GM18517 (cell line): ENCODE results near the gene SND1.

Source experiments
- ATAC-seq: cut with Tn5 transposase; IDR thresholded peaks from one replicate; pipeline ENCODE4 v1.9.1; 2021; ENCODE audit warnings: mild to moderate bottlenecking, moderate library complexity; ENCODE audit not compliant: unreplicated experiment

Gene SND1

DNA sequence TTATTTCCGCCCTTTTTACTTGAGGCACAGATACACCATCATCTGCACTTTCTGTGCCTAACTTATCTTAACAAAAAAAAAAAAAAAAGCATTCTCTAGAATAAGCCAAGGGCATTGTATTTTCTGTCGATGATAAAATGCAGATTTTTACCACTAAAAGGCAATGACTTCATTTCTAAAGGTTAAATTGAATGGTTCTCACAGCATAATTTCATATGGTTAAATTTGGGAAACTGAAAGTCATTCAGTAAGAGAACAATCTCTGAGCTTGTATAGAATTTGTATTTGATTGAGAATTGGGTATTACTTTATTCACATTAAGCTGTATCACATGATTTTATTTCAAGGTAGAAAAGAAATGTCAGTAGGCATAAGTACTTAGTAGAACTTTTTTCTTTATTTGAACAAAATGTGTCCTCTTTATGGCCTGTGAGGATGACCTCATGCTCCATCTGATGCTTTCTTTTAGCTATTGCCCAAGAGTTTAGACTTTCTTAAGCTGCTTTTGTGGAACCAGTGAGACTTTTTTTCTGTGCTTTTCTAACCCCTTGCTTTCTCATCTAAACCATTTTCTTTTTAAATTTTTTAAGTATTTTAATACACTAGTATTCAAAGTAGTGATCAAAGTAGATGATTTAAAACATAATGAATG is 268.9 kb downstream of the SND1 start:
- no peak for ATAC-seq

DNA sequence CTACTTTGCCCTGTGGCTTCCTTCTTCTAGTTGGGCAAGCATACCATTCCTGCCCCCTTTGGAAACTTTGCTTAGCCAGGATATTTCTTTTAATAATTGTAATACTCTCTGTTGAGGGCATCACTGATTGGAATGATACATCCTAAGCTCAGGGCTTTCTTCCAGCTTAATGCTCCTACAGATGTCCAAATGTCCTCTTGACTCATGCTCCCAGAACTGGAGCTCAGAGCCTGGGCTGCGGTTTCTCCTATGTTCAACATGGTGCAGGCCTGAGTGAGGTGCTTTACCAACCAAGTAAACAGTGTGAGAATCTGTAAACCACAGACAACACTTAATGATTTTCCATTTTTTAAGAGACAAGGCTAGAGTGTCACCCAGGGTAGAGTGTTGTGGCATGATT is 270.7 kb downstream of the SND1 start:
- ATAC-seq = no peak

DNA sequence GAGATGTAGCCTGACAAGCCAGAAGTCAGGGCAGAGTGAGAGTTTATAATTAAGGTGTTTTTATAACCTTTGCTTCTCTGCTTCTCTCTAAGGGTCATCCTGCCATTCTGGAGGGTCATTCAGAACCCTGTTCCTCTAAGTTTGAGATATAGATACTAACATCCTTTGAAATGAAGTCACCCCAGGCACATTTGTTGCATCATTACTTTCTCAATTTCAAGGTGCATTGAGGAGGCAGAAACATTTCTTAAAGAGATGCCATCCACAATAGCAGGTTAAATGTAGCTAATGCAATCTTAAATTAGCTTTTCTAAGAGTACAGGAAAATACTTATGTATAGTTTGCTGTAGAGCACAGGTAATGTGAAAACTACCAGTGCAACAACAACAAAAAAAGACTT is 272.9 kb downstream of the SND1 start:
- no peak for ATAC-seq

DNA sequence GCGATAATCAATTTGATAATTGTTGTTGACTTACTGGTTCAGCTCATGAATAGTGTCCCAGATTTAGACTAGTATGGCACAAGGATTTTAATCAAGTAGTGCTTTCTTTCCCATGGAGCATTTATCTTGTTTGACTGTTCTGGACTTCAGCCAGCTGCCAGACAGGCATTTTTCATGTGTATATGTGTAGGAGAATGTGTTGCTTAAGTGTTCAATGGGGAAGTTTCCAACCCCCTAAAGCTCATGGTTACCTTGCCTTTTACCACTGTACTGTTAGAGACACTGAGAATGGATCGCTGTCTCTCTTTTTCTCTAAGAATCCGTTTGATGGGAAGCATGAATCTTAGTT is 275.3 kb downstream of the SND1 start:
- no peak for ATAC-seq

DNA sequence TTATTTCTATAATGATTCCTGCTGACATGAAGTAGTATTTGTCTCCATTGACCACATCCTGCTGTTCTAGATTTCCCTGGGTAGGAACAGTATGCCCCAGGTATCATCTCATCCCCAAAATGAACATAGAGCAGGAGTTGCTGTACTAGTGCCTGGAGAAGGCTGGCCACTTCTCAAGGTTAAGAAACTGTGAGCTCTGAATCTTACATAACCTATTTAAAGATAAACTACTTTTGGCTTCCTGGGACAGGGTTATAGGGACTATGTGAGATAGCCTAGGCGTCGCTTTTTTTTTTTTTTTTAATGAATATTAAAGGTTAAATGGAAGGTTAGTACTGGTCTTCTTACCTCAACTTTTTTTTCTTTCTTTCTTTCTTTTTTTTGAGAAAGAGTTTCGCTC is 276.2 kb downstream of the SND1 start:
- ATAC-seq = no peak

DNA sequence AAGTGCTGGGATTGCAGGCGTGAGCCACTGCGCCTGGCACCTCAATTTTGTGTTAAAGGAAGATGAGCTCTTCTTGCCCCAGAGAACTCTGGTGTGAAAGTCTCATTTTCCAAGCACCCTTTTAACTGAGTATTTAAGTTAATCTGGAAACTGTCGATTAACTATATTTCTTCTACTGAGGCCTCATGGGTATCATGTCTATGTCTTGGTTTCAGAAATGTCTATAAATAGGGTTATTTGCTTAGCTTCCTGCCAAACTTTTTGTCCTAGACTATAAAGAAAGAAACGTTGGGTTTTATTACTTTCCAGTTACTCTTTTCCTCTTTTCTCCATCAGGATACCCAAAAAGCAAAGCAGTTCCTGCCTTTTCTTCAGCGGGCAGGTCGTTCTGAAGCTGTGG is 276.9 kb downstream of the SND1 start:
- ATAC-seq = no peak

DNA sequence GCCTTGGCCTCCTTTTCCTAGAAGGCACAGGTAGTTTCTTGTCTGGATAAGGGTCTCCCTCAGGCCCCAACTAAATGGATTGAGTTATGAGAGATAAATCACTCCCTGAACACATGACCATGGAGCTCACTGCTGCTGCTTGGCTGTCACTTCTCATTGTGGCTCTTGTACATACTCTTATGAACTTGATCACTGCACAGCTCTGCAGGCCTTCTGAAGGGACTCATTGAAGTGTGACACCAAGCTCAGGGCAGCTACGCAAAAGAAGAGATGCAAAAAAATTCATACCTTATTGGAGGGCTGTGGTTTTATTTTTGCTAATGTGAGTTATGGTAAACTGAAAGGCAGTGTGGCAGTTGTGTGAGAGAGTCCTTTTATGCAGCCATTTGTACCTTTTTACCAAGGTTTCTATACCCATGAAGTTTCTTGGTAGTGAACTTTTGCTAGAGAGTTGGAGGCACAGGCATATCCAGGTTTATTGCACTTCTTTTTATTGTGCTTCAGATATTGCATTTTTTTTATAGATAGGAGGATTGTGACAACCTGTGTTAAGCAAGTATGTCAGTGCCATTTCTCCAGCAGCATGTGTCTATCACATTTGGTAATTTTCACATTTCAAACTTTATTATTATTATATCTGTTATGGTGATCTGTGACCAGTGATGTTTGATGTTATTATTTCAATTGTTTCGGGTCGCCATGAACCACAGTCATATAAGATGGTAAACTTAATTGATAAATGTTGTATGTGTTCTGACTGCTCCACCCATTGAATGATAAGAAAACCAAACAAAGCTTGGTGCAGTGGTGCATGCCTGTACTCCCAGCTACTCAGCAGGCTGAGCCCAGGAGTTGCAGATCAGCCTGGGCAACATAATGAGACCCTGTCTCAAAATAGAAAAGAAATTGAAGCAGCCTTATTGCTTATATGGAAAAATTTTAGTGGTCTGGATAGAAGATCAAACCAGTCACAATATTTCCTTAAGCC is 278.6 kb downstream of the SND1 start:
- ATAC-seq = no peak

DNA sequence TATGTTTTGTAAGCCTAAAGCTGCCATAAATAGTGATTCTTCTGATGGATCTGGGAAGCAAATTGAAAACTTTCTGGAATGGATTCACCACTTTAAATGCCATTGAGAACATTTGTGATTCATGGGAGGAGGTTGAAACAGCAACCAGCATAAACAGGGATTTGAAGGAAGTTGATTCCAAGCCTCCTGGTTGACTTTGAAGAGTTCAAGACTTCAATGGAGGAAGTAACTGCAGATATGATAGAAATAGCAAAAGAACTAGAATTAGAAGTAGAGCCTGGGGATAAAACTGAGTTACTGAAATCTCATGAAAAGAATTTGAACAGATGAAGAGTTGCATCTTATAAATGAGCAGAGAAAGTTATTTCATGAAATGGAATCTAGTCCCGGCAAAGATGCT is 280.1 kb downstream of the SND1 start:
- no peak for ATAC-seq

DNA sequence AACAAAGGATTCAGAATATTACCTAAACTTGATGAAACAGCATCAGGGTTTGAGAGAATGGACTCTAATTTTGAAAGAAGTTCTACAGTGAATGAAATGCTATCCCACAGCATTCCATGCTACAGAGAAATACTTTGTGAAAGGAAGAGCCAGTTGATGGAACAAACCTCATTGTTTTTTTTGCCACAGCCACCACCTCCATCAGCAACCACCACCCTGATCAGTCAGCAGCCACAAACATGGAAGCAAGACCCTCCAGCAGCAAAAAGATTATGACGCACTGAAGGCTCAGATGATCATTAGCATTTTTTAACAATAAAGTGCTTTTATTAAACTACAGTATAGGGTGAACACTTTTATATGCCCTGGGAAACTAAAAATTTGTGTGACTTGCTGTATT is 280.5 kb downstream of the SND1 start:
- ATAC-seq = no peak

DNA sequence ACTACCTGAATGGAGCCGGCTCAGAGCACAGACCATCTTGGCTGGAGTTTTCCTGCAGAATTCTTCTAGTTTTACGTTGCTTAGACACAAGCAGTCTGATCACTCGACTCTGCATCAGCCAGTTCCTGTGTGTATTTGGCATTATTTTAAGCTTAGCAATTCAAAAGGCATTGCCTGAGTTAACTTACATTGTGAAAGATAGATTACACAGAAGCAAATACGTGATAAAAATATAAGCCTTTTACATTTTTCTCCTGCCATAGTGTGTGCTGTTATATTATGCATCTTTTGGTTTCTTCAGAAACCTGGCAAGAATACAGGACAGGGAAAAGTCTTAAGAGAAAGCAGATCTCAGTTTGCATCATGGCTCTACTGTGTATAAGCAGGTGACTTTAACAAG is 281.2 kb downstream of the SND1 start:
- ATAC-seq = no peak

DNA sequence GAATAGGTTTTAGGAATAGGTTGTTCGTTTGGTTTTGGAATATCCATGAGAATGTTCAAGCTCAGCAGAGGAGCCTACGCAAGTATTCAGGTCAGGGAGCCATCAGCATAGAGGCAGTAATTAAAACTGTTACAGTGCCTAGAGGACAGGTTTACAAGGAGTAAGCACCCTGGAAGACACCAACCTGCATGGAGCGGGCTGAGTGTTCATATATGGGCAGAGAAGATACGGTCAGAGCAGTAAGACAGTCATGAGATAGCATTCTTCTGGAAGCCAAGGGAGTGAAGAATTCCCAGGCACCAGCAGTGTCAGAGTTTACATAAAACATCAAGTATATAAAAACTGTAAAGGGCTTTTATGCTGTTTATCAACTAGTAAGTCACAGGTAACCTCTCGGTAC is 282.7 kb downstream of the SND1 start:
- no peak for ATAC-seq

DNA sequence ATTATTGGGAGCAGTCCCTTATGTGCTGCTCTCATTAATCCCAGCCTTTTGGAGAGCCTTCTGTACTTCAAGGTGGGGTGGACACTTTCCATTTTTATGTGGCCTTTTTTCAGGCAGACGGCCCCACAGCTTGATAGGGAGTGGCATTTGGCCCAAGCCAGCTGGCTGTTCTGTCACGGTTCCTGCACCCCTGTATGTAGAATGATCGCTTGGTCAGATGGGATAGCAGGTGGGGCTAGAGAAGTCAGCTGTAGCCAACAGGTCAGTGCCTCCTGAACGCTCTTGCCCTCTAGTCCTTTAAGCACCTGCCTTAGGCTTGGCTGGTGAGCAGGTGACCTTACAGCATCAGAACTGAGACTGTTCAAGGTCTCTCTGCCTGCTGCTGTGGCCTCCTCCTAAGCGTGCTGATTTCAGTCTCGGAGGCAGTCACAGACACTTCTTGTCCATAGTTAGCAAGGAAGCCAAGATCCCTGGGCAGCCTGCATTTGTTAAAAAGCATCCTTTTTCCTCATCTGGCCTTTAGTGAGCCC is 283.9 kb downstream of the SND1 start:
- ATAC-seq = no peak

DNA sequence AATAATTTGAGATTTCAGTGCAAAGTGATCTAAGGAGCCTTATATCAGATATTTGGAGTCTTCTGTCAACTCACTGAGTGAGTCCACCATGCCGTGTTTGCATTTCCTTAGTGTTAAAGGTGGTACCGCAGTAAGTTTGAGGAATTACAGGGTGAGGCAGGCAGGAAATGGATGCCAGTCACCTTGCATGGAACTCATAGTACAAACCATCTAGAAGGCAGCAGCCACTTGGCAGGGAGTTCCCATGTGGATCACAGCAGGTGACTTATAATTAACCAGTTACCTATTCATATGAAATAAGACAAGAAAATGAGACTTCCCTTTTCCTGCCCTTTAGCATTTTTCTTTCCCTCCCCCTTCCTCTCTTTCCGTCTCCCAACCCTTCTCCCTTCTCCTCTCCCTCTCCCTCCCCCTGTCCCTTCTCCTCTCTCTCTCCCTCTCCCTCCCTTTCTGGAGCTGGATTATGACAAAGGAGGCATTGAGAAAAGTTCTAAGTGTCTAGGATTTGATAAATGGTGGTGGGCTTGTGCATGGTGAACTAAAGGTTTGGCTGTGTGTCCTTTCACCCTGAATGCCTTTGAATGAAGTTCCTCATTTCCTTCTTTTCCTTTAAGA is 285.2 kb downstream of the SND1 start:
- ATAC-seq = no peak

DNA sequence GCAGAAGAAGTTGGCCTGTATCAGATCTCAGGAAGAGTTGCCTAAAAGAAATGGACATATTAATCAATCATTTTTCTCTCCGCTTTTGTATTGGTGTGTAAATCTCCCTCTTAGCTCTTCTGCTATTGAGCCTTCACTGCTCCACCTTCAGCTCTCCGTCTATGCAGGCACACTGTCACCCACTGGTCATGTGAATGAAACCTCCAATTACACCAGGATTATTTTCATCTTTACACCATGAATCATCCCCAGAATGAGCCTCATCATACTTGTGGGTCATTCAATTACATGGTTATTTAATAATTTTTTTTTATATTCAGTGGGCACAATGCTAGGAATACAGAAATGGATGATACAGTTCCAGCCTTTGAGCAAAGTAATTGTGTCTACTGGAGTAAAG is 286.6 kb downstream of the SND1 start:
- no peak for ATAC-seq

DNA sequence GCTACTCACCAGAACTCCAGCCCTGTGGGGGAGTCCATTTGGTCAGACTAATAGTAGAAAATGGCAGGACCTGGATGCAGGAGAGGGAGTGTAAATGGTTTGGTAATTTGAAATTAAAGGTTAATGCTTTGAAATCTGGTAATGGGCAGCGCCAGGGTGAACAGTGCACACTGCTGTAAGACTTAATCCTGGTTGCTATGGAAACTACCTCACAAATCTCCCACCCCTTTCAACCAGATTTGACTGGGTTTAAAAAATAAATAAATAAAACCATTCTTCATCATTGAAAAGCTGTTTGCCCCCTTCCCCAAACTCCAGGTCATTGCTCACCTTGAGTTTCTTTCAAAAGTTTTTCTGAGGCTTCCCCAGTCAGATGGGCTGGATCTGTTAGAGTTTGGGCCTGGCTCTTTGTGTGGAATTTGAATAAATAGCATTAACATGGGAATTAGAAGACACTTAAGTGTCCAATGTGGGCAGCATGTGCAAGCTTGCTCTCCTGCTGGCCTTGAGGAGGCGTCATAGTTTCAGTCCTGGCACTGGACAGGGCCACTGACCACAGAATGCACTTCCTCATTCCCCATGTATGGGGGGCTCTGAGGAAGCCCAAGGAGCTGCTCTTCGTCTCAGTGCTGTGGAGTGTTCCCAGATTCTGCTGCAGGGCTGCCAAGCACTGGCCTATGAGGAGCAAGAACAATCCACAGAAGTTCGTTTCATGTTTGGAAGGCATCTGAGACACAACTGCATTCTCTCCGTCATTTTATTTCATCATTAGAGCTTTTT is 288.6 kb downstream of the SND1 start:
- no peak for ATAC-seq

DNA sequence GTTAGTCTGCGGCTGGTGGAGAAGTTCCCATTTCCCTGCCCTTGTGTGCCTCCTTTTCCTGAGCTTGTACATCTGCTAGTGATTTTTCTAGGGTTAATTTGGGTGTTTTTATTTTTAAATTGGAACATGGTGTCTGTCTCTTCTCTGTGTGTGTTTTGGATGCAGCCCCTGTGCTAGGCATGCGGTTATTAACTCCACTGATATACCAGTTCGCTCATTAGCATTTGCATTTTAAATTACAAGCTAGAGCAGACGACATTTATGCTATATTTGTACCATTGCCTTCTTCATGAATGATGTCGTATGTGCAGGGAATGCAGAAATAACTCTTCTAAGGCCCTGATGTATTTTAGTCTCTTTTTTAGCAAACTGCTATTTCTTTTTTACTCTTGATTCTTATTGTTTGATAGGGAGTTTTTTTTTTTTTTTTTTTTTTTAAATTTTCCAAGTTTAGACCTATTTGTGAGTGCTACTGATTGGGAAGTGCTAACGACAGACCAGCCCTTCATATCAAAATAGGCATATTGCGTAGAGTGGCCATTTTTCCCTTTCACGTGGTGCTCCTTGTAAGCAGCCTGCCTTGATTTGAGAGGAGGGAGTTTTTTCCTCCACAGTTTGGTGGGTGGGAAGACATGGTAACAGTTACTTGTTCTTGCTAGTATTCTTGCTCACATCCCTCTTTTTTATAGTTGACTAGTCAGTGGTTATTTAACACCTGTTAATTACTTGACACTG is 289.6 kb downstream of the SND1 start:
- no peak for ATAC-seq

DNA sequence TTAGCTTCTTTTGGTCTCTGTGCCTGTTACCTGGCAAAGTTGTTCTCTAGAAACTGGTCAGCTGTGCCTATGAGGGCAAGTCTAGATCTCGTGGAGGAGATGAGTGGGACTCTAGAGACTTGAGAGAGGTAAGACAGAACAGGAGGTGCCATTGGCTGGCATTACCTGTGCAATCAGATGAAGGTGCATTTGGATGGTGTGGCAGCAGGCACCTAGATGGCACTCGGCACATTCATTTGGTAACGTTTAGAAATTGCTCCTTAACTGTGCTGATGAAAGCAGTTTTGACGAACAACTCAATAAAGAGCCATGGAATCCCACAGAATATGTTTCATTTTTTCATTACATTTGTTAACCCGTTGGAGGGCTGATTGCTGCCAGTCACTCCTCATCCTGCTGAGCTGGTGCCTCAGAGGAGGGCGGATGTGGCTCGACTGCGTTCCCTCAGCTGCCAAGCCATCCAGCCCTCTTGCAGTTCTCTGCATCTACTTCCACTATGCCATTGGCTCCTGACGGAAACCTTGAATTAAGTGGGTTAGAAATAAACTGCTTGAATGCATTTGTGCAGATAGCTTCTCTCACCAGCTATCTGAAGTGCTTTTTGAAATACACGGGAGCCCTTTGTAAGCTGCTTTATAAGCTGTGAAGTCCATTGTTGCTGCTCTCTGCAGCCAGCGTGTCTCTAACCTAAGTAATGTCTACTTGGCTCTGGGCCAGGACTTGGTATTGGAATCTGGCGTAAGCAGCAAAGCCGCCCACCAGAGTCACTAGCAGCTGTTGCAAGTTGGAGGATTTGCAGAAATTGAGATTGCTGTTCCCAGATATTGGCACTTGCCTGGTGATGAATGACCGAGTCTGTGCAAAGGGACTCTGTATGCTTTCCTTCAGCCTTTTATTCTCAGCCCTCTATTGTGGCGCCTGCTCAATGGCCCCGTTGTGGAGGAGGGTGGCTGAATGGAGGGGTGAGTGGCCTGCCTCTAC is 291.8 kb downstream of the SND1 start:
- no peak for ATAC-seq

DNA sequence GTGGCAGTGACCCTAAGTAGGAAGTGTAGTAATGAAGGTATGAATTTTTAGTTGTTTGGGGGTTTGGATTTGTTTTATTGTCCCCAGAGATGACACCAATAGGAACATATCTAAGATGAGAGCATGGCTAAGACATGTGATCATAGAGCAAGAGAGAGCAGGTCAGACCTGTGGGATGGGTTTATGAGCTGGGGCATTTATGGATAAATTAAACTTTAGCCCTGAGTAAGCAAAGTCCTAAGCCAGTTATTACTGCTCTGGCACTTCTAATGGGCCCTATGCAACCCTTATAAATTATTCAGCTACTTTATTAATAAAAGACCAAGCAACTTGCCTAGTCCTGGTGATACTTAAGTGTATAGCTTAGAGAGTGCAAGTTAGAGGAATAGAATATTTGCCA is 294.1 kb downstream of the SND1 start:
- no peak for ATAC-seq

DNA sequence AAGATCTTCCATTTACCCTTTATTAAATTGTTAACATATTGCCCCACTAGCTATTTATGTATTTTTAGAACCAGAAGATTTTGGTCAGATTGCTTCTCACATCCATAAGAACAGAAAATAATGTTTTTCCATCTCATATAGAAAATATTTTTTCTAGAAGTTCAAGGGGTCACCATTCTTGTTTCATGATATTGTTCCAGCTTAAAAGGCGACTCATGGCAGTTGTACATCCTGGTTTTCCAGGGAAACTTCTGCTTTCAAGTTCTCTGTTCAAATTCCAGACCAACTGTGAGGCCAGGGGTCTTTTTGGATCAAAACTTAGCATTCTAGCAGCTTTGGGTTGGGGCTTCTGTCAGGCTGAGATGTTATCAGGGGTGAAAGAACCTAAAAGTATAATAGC is 294.9 kb downstream of the SND1 start:
- no peak for ATAC-seq
